Activated CD4-positive, alpha-beta T cell treated with anti-CD3 and anti-CD28 coated beads, Interleukin-2, amount 10 ng/mL, durations not matched to agents 24 days and 14 days (primary cell): ENCODE results near the gene MAP7. TPM values are rescaled to one million over a fixed set of nuclear protein-coding genes. Genes with fewer than 3 reads are reported as not detected.
"Not testable (repeated sequence)": the region's sequence is repeated elsewhere in the genome, so short reads cannot be mapped to it uniquely, and the experiment has no call there.

ENCODE experiments used
- DNase-seq: peaks from one replicate; pipeline ENCODE4 v3.0.0; 2022
- H3K27ac Mint-ChIP-seq: one replicate; pipeline ENCODE4 v1.8.0; 2022; ENCODE audit warnings: mild to moderate bottlenecking, mixed read lengths
- H3K27me3 Mint-ChIP-seq: one replicate; pipeline ENCODE4 v1.8.0; 2022; ENCODE audit warnings: mixed read lengths
- H3K36me3 Mint-ChIP-seq: one replicate; pipeline ENCODE4 v1.8.0; 2022; ENCODE audit warnings: low read depth, mild to moderate bottlenecking, mixed read lengths
- H3K4me1 Mint-ChIP-seq: one replicate; pipeline ENCODE4 v1.8.0; 2021; ENCODE audit warnings: mixed read lengths
- H3K4me3 Mint-ChIP-seq: one replicate; pipeline ENCODE4 v1.8.0; 2022; ENCODE audit warnings: mild to moderate bottlenecking, moderate library complexity, mixed read lengths
- H3K9me3 Mint-ChIP-seq: one replicate; pipeline ENCODE4 v1.8.0; 2021; ENCODE audit warnings: mixed read lengths
- intact Hi-C: fragments of 100-400 bp; cut with micrococcal nuclease; formaldehyde crosslinking; loops from one replicate; pipeline ENCODE4 v1.15.1; 2023
- total RNA-seq: library from RNA; stranded (reverse); gene quantifications from 2 replicates; pipeline ENCODE4 v1.2.3, GENCODE V29; 2022

The MAP7 gene
- total RNA-seq, 1 donor from 2014 or later: 1.0 TPM

GRCh38 chr6:136501096-136501495 lies 49.1 kb downstream of the MAP7 start:
- peaks cover 4% of the 10 kb centered on the region for H3K27me3 Mint-ChIP-seq
- no peaks in the 10 kb centered on the region for H3K4me1 Mint-ChIP-seq
- intact Hi-C loops: no loop called here
- H3K9me3 Mint-ChIP-seq: no peaks in the 10 kb centered on the region
- no peaks in the 10 kb centered on the region for H3K36me3 Mint-ChIP-seq
- no peak overlapping the region for H3K27ac Mint-ChIP-seq
- no peak overlapping the region for H3K4me3 Mint-ChIP-seq
- DNase-seq: no peak

- DNase-seq: no peak
- Mint-ChIP-seq H3K27me3 (peaks cover 4% of the 10 kb centered on the region), H3K36me3 (no peaks in the 10 kb centered on the region), H3K27ac (no peak overlapping the region), H3K4me3 (no peak overlapping the region), H3K4me1 (no peaks in the 10 kb centered on the region), H3K9me3 (no peaks in the 10 kb centered on the region)
- intact Hi-C loops: no loop called here
Measured at GRCh38 chr6:136500414-136500813, 49.8 kb downstream of the MAP7 start.

GRCh38 chr6:136499370-136499769 lies 50.9 kb downstream of the MAP7 start:
- Mint-ChIP-seq H3K4me1 (no peaks in the 10 kb centered on the region), H3K27me3 (peaks cover 4% of the 10 kb centered on the region), H3K4me3 (no peak overlapping the region), H3K9me3 (no peaks in the 10 kb centered on the region), H3K27ac (no peak overlapping the region), H3K36me3 (no peaks in the 10 kb centered on the region)
- intact Hi-C loops: no loop called here
- DNase-seq: no peak

- H3K4me1 Mint-ChIP-seq, H3K9me3 Mint-ChIP-seq, intact Hi-C loops, H3K36me3 Mint-ChIP-seq, H3K27me3 Mint-ChIP-seq, H3K27ac Mint-ChIP-seq, DNase-seq, H3K4me3 Mint-ChIP-seq: not testable (repeated sequence)
Measured at GRCh38 chr6:136496449-136496848, 53.8 kb downstream of the MAP7 start.

GRCh38 chr6:136494710-136495109 lies 55.5 kb downstream of the MAP7 start:
- no peaks in the 10 kb centered on the region for H3K4me1 Mint-ChIP-seq
- no peaks in the 10 kb centered on the region for H3K36me3 Mint-ChIP-seq
- DNase-seq: no peak
- H3K27me3 Mint-ChIP-seq: peaks cover 2% of the 10 kb centered on the region
- H3K9me3 Mint-ChIP-seq: no peaks in the 10 kb centered on the region
- no peak overlapping the region for H3K27ac Mint-ChIP-seq
- H3K4me3 Mint-ChIP-seq: no peak overlapping the region
- intact Hi-C loops: no loop called here

GRCh38 chr6:136494059-136494458 lies 56.2 kb downstream of the MAP7 start:
- no peaks in the 10 kb centered on the region for H3K36me3 Mint-ChIP-seq
- no peaks in the 10 kb centered on the region for H3K9me3 Mint-ChIP-seq
- no peak overlapping the region for H3K4me3 Mint-ChIP-seq
- intact Hi-C loops: no loop called here
- no peak overlapping the region for H3K27ac Mint-ChIP-seq
- DNase-seq: no peak
- no peaks in the 10 kb centered on the region for H3K4me1 Mint-ChIP-seq
- peaks cover 2% of the 10 kb centered on the region for H3K27me3 Mint-ChIP-seq

- no peak overlapping the region for H3K27ac Mint-ChIP-seq
- peaks cover 2% of the 10 kb centered on the region for H3K27me3 Mint-ChIP-seq
- H3K4me3 Mint-ChIP-seq: no peak overlapping the region
- H3K4me1 Mint-ChIP-seq: no peaks in the 10 kb centered on the region
- intact Hi-C loops: no loop called here
- no peak for DNase-seq
- no peaks in the 10 kb centered on the region for H3K36me3 Mint-ChIP-seq
- H3K9me3 Mint-ChIP-seq: no peaks in the 10 kb centered on the region
Measured at GRCh38 chr6:136492409-136492808, 57.8 kb downstream of the MAP7 start.

GRCh38 chr6:136491754-136492153 lies 58.5 kb downstream of the MAP7 start:
- no peak for DNase-seq
- H3K27me3 Mint-ChIP-seq: peaks cover 3% of the 10 kb centered on the region
- no peak overlapping the region for H3K27ac Mint-ChIP-seq
- intact Hi-C loops: no loop called here
- H3K36me3 Mint-ChIP-seq: no peaks in the 10 kb centered on the region
- H3K4me1 Mint-ChIP-seq: no peaks in the 10 kb centered on the region
- no peak overlapping the region for H3K4me3 Mint-ChIP-seq
- no peaks in the 10 kb centered on the region for H3K9me3 Mint-ChIP-seq

GRCh38 chr6:136491251-136491650 lies 59.0 kb downstream of the MAP7 start:
- Mint-ChIP-seq H3K36me3 (no peaks in the 10 kb centered on the region), H3K27ac (no peak overlapping the region), H3K27me3 (peaks cover 4% of the 10 kb centered on the region), H3K4me3 (no peak overlapping the region), H3K9me3 (no peaks in the 10 kb centered on the region), H3K4me1 (no peaks in the 10 kb centered on the region)
- intact Hi-C loops: no loop called here
- DNase-seq: no peak

- H3K27ac Mint-ChIP-seq, intact Hi-C loops: not testable (repeated sequence)
Measured at GRCh38 chr6:136489689-136490033, 60.6 kb downstream of the MAP7 start.

GRCh38 chr6:136487759-136488425 lies 62.3 kb downstream of the MAP7 start:
- no peak for DNase-seq
- no peak overlapping the region for H3K4me3 Mint-ChIP-seq
- H3K27me3 Mint-ChIP-seq: peaks cover 4% of the 10 kb centered on the region
- no peaks in the 10 kb centered on the region for H3K4me1 Mint-ChIP-seq
- no peaks in the 10 kb centered on the region for H3K9me3 Mint-ChIP-seq
- intact Hi-C loops: no loop called here
- H3K36me3 Mint-ChIP-seq: no peaks in the 10 kb centered on the region
- no peak overlapping the region for H3K27ac Mint-ChIP-seq

More at GRCh38 chr6:136489689-136490033, 60.6 kb downstream of the MAP7 start:
- not testable (repeated sequence) for H3K36me3 Mint-ChIP-seq, DNase-seq, H3K4me1 Mint-ChIP-seq, H3K4me3 Mint-ChIP-seq, H3K9me3 Mint-ChIP-seq, H3K27me3 Mint-ChIP-seq

GRCh38 chr6:136486357-136486756 lies 63.9 kb downstream of the MAP7 start:
- no peaks in the 10 kb centered on the region for H3K36me3 Mint-ChIP-seq
- DNase-seq: no peak
- intact Hi-C loops: no loop called here
- no peaks in the 10 kb centered on the region for H3K4me1 Mint-ChIP-seq
- no peak overlapping the region for H3K27ac Mint-ChIP-seq
- H3K27me3 Mint-ChIP-seq: peaks cover 4% of the 10 kb centered on the region
- H3K9me3 Mint-ChIP-seq: no peaks in the 10 kb centered on the region
- H3K4me3 Mint-ChIP-seq: no peak overlapping the region

GRCh38 chr6:136483906-136484305 lies 66.3 kb downstream of the MAP7 start:
- Mint-ChIP-seq H3K27me3 (peaks cover 16% of the 10 kb centered on the region), H3K4me1 (no peaks in the 10 kb centered on the region), H3K27ac (no peak overlapping the region), H3K36me3 (no peaks in the 10 kb centered on the region), H3K4me3 (no peak overlapping the region), H3K9me3 (no peaks in the 10 kb centered on the region)
- DNase-seq: no peak
- intact Hi-C loops: no loop called here

- H3K36me3 Mint-ChIP-seq, H3K4me1 Mint-ChIP-seq, H3K4me3 Mint-ChIP-seq, DNase-seq, H3K27ac Mint-ChIP-seq, intact Hi-C loops, H3K9me3 Mint-ChIP-seq: not testable (repeated sequence)
- H3K27me3 Mint-ChIP-seq: peaks cover 19% of the 10 kb centered on the region
Measured at GRCh38 chr6:136483005-136483404, 67.2 kb downstream of the MAP7 start.

GRCh38 chr6:136477548-136477947 lies 72.7 kb downstream of the MAP7 start:
- no peaks in the 10 kb centered on the region for H3K4me1 Mint-ChIP-seq
- no peak for DNase-seq

More at GRCh38 chr6:136477548-136477947, 72.7 kb downstream of the MAP7 start:
- intact Hi-C loops: no loop called here
- Mint-ChIP-seq H3K4me3 (no peak overlapping the region), H3K27ac (no peak overlapping the region), H3K27me3 (peaks cover 30% of the 10 kb centered on the region), H3K36me3 (no peaks in the 10 kb centered on the region), H3K9me3 (no peaks in the 10 kb centered on the region)
